Panc1 (cell line): Measurements from ENCODE around the gene RNMT. TPM values are rescaled to one million over a fixed set of nuclear protein-coding genes. Genes with fewer than 3 reads are reported as not detected.

Experiments used
- ATAC-seq: fragments of 200-7000 bp; cut with Tn5 transposase; 2 replicates; pipeline ENCODE4 v1.9.1; 2020; ENCODE audit warnings: mild to moderate bottlenecking, moderate library complexity
- BruUV-seq: library from RNA; stranded (reverse); fragments of 400-500 nt; replicated peaks from 2 replicates; lab custom pipeline; 2021; lab: Mats Ljungman, UMichigan
- CTCF ChIA-PET: fragments of 300-600 bp; sonication (Branson Sonifier 250); formaldehyde crosslinking; loops from one replicate; lab custom pipeline; 2022; ENCODE audit warnings: antibody characterized with exemption; lab: Charles Lee
- POLR2A ChIA-PET: fragments of 300-600 bp; sonication (Branson Sonifier 250); formaldehyde crosslinking; loops from one replicate; lab custom pipeline; 2022; ENCODE audit warnings: antibody characterized with exemption; lab: Charles Lee
- DNase-seq: peaks from one replicate; pipeline ENCODE4 v3.0.0-alpha.2; 2010; ENCODE audit warnings: low read depth, low spot score
- H3K27ac ChIP-seq: 2 replicates; pipeline ENCODE4 v1.5.1; 2011; ENCODE audit warnings: mild to moderate bottlenecking, low read length, inconsistent platforms
- H3K27me3 ChIP-seq: fragments of 200-500 bp; sonication (Bioruptor generic); 2 replicates; pipeline ENCODE4 v1.6.0; 2014; ENCODE audit warnings: low read length, inconsistent platforms; ENCODE audit not compliant: control insufficient read depth, insufficient read depth
- H3K36me3 ChIP-seq: fragments of 200-500 bp; sonication (Bioruptor generic); 2 replicates; pipeline ENCODE4 v1.5.1; 2014; ENCODE audit warnings: inconsistent platforms, mild to moderate bottlenecking, low read length, moderate library complexity; ENCODE audit not compliant: control insufficient read depth, insufficient read depth
- H3K4me1 ChIP-seq: 2 replicates; pipeline ENCODE4 v1.5.1; 2011; ENCODE audit warnings: inconsistent platforms, mild to moderate bottlenecking, low read length, moderate library complexity; ENCODE audit not compliant: control insufficient read depth, insufficient read depth
- H3K4me3 ChIP-seq, 2 experiments: 2 replicates each; pipeline ENCODE4 v1.5.1; 2011 to 2012; ENCODE audit warnings: low read depth in 2 of 2, low read length in 2 of 2, mild to moderate bottlenecking in 2 of 2, inconsistent platforms in 1 of 2, moderate library complexity in 1 of 2
- H3K9me3 ChIP-seq: fragments of 200-500 bp; sonication (Bioruptor generic); 2 replicates; pipeline ENCODE4 v1.5.1; 2014; ENCODE audit warnings: low read depth, mild to moderate bottlenecking, inconsistent platforms, low read length, moderate library complexity; ENCODE audit not compliant: control insufficient read depth, insufficient read depth
- CTCF ChIP-seq: fragments of 450-650 bp; IDR thresholded peaks from 2 replicates; pipeline ENCODE4 v1.5.1; 2017; ENCODE audit warnings: mild to moderate bottlenecking
- POLR2AphosphoS5 ChIP-seq: IDR thresholded peaks from 2 replicates; pipeline ENCODE4 v1.6.1; 2012; ENCODE audit warnings: mild to moderate bottlenecking, low read depth, low read length, moderate library complexity
- REST ChIP-seq, 2 experiments: IDR thresholded peaks; 2 replicates each; pipeline ENCODE4 v1.6.1; 2011 to 2012; ENCODE audit warnings: low read depth in 2 of 2, control low read depth in 1 of 2, low read length in 1 of 2, mild to moderate bottlenecking in 1 of 2, moderate library complexity in 1 of 2; ENCODE audit not compliant: insufficient read depth in 1 of 2
- SIN3A ChIP-seq: IDR thresholded peaks from 2 replicates; pipeline ENCODE4 v1.6.1; 2012; ENCODE audit warnings: low read depth, mild to moderate bottlenecking, low read length, moderate library complexity, borderline replicate concordance; ENCODE audit not compliant: insufficient read depth
- TCF7L2 ChIP-seq: IDR thresholded peaks from 2 replicates; pipeline ENCODE4 v1.6.1; 2011; ENCODE audit warnings: mild to moderate bottlenecking, low read depth, low read length, inconsistent platforms
- in situ Hi-C: cut with HindIII; loops from 2 replicates; pipeline ENCODE4 v1.10.0; 2016; ENCODE audit warnings: low sequenced_read_pairs, low pct_unique_long_range_greater_than_20kb
- intact Hi-C: fragments of 100-400 bp; cut with micrococcal nuclease; formaldehyde crosslinking; loops from one replicate; pipeline ENCODE4 v1.10.0; 2022; ENCODE audit not compliant: unreplicated experiment
- total RNA-seq: library from RNA; stranded (reverse); gene quantifications from one replicate; pipeline ENCODE4 v1.2.1, GENCODE V29; 2021; ENCODE audit not compliant: unreplicated experiment

Gene RNMT
- total RNA-seq, 1 experiment from 2014 or later, result 26.9 TPM

GRCh38 chr18:13756671-13757070 is 30.2 kb downstream of the RNMT start:
- CTCF ChIA-PET, result no interaction called here
- POLR2A ChIA-PET, result no interaction called here
- no peak for ATAC-seq
- H3K4me3 ChIP-seq, result no peak overlapping the region
- DNase-seq, result no peak
- no peaks in the 10 kb centered on the region for H3K9me3 ChIP-seq
- peaks cover 12% of the 10 kb centered on the region for H3K36me3 ChIP-seq
- no peaks in the 10 kb centered on the region for H3K27me3 ChIP-seq
- BruUV-seq, result no TSS peak
- no peak overlapping the region for H3K27ac ChIP-seq
- in situ Hi-C loops, result no loop called here
- intact Hi-C loops, result loop anchor here (5.0 kb wide), 1 partner anchor 51 kb away; no protein-coding TSS in a partner anchor
- H3K4me1 ChIP-seq, result no peaks in the 10 kb centered on the region
- TF ChIP-seq CTCF, result no peak
- no peak for TF ChIP-seq REST (IDR thresholded peaks at IDR 0.05; ENCODE audit: insufficient read depth in 1 of 2, low read depth in 2 of 2, low read length in 1 of 2)
- TF ChIP-seq TCF7L2, result no peak
- TF ChIP-seq SIN3A, result no peak
- TF ChIP-seq POLR2AphosphoS5, result no peak

- H3K27ac ChIP-seq, result no peak overlapping the region
- DNase-seq (no peak), ATAC-seq (no peak)
- no peaks in the 10 kb centered on the region for H3K27me3 ChIP-seq
- intact Hi-C loops, result loop anchor here (5.0 kb wide), 1 partner anchor 49 kb away; no protein-coding TSS in a partner anchor
- H3K36me3 ChIP-seq, result peaks cover 2% of the 10 kb centered on the region; the same call in 1 of the 2 replicates
- H3K4me3 ChIP-seq, result no peak overlapping the region
- POLR2A ChIA-PET, result no interaction called here
- CTCF ChIA-PET, result no interaction called here
- no peaks in the 10 kb centered on the region for H3K4me1 ChIP-seq
- in situ Hi-C loops, result no loop called here
- no peaks in the 10 kb centered on the region for H3K9me3 ChIP-seq
- BruUV-seq, result no TSS peak
- no peak for TF ChIP-seq TCF7L2
- TF ChIP-seq REST (IDR thresholded peaks at IDR 0.05; ENCODE audit: insufficient read depth in 1 of 2, low read depth in 2 of 2, low read length in 1 of 2), result no peak
- no peak for TF ChIP-seq CTCF
- TF ChIP-seq POLR2AphosphoS5, result no peak
- no peak for TF ChIP-seq SIN3A
These were observed 32.1 kb downstream of the RNMT start for GRCh38 chr18:13758622-13759021.
